SW480 (cell line): Measurements from ENCODE around the gene APOL2.
"Not testable (repeated sequence)": the region's sequence is repeated elsewhere in the genome, so short reads cannot be mapped to it uniquely, and the experiment has no call there.

Experiments
- DNase-seq: peaks from one replicate; pipeline ENCODE4 v3.0.0-alpha.2; 2016; ENCODE audit warnings: low spot score

APOL2 gene

GRCh38 chr22:36243986-36244385 is 4.7 kb upstream of the APOL2 start:
- no peak for DNase-seq

GRCh38 chr22:36239150-36239400 is 252 bp downstream of the APOL2 start:
- DNase-seq: no peak

DNA sequence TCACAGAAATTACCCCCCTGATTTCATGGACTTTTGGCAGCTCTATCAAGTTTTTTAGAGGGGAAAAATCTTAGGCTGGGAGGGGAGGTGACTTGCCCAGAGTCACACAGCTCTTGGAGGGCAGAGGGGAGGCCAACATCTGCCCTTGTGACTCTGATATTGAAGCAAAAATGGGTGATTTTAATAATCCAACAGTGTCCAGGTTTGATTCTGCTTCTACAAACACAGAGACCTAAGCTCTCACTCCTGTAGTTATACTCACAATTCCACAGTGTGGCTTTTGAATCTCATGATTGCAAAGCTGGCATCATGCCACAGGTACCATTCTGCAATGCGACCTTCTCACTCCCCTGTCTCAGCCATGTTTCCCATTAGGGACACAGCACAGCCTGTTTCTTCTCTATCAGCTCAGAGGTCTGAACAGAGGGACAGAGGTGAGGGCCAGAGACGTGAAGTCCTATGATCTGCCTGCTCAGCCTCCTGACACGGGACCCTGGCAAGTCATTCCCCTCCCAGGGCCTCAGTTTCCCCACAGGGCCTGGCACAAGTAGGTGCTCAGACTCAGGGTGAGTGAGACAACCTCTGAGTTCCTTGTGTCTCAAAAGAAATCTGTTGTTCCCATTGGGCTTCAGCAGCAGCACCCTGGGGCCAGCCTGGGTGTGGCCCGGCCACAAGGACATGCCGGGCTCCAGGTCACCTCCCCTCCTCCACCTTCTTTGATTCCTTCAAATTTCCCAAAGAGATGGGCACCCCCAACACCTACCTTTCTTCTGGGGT is 766 bp downstream of the APOL2 start:
- no peak for DNase-seq

GRCh38 chr22:36237462-36238372 is 1.6 kb downstream of the APOL2 start:
- no peak for DNase-seq

DNA sequence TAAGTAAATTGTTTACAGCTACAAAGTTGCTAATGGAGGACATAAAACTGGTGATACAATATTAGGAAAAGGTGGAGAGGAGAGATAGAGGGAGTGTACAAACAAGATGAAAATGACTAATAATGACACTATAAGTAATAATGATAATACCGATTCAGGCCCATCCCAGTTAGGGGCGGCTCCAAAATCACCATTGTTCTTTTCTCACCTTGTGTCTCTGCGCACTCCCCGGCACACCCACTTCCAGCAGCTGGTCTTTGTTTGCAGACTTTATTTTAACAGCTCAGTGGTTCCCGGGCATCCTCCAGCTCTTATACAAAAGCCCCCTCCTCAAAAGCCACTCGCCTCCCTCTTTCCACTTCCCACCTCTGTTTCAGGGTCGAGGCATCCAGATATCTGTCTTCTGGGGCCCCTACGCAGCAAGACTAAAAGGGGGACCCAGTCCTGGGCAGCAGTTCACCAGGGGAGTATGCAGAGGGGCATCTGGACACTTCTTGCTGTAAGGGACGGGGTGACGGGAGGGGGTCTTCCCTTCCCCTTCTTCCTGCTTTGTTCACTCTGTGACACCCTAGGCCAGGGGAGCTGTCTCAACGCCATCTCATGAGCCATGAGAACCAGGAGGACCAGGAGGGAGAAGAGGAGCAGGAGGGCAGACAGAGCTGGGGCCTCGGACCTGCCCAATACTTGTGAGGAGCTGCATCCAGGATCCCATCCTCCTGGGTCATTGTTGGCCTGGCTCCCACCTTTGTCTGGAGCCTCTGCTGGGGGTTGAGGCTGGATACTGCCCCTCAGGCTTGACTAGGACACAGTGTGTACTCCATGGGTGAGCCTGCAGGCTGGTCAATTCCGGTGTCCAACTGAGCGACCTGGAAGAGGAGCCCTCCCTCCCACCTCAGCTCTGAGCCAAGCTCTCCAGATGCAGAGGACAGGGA is 2.7 kb downstream of the APOL2 start:
- no peak for DNase-seq

DNA sequence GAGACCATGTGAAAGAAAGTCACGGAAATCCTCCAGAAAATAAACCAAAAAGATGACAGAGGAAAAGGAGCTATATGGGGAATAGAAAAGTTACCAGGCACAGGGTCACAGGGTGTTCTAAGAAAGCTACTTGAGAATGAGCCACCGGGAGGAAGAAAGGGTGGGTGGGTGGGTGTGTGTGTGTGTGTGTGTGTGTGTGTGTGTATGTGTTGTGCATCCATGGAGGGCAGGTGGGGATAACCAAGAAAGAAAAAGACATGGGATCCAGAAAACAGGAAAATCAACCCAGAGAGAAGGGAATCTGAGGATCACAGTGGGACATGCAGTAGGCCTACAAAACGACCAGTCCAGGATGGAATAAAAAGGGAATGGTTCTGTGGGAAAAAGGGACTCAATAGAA is 3.7 kb downstream of the APOL2 start:
- DNase-seq: no peak

DNA sequence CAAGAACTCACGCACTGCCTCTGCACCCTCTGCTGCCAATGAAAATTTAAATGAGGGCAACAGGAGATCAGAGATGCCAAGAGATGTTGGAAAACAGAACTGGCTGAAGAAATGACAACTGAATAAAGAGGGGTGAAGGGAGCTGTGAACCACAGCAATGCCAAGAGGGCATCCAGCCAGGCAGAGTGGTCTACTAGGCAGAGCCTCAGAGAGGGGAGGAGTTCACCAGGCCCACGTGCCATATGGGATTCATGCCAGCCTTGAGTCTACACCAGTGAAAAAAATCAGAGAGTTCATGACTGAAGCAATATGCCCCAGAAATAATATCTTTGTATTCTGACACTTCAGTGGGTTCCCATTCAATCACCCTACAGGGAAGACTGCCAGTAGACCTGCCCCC is 4.4 kb downstream of the APOL2 start:
- no peak for DNase-seq

- no peak for DNase-seq
These were observed 5.1 kb downstream of the APOL2 start for GRCh38 chr22:36234213-36234612.

DNA sequence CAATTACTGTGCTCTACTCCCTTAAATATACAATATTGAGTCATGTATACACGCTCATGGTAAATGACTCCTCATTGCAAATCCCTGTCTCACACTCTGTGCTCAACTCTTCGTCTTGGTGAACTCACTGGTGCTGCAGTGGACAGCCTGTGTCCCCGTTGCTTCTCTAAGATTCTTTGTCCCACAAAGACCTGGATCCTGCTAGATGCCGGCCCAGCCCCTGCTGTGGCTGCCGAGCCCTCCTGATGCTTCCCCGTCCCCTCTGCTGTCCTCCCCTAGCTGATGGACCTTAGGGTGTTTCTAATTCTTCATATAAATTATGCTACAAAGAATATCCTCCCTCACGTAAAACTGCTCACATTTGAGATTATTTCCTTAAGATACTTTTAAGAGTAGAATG is 5.5 kb downstream of the APOL2 start:
- no peak for DNase-seq

DNA sequence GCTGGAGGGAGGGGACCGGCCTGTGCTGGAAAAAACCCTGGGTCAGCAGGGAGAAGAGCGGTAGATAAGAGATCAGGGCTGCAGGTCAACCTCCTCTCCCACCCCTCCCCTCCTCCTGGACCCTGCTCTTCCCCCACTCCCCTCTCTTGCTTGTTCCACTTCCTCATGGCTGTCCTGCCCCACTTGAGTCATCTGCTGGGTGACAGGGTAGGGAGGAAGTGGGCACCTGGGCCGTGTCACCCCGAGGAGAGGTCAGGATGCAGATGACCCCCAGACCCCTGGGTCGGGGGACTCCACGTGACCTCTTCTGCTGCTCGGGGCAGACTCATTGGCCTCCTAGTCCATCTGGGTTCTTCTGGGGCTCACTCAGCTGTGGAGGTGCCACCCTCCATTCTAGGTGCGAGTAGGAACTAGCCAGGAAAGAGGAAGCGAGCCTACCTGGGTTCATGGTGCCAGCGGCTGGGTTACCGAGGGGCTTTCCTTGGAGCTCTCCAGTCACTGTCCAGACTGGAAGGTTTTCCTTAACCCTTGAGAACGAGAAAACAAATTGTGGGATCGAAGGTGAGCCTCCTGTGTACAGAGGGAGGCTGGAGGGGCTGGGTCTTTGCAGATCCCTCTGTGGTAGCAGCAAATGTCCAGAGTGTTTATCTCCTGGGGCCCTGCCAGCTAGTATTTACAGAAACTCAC is 6.5 kb downstream of the APOL2 start:
- DNase-seq: no peak

GRCh38 chr22:36231051-36231450 is 8.3 kb downstream of the APOL2 start:
- not testable (repeated sequence) for DNase-seq

GRCh38 chr22:36229649-36230048 is 9.7 kb downstream of the APOL2 start:
- not testable (repeated sequence) for DNase-seq

GRCh38 chr22:36228944-36229343 is 10.4 kb downstream of the APOL2 start:
- no peak for DNase-seq

DNA sequence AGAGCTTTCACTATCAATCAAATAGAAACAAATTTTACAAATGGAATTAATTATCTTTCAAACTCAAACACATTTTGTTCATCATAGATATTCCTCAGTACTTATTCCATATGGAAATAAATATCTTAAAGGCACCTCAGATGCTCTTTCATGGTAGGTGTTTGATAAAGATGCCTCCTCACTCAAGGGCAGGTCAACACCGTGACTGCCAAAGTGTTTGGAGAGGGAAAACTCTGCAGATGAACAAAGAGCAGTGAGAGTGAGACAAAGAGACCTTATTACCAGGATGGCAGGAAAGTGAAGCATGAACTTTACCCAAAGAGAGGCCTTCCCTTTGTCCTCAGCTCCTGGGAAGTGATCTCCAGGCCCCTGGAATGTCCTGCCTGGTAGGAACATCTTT is 11.0 kb downstream of the APOL2 start:
- not testable (repeated sequence) for DNase-seq

- DNase-seq: no peak
These were observed 11.5 kb downstream of the APOL2 start for GRCh38 chr22:36227806-36228205.

- DNase-seq: no peak
These were observed 11.9 kb downstream of the APOL2 start for GRCh38 chr22:36227396-36227795.

DNA sequence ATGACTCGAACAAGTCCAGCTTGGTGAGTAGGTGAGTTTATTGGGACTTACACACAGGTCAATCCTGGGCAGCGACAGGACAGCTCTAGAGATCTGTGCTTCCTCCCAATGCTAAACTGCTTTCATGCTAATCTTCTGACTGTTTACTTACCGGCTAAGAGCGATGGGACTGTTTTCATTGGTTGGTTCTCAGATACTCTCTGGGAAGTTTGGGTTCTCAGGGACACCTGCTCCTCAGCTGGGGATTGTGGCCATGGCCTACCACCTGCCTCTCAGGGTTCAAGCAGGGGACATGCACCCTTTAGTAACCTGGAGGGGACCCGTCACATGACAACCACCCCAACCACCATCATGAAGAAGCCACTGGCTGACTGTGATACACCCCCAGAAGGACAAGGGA is 13.1 kb downstream of the APOL2 start:
- no peak for DNase-seq

GRCh38 chr22:36225333-36225922 is 13.9 kb downstream of the APOL2 start:
- DNase-seq: no peak

DNA sequence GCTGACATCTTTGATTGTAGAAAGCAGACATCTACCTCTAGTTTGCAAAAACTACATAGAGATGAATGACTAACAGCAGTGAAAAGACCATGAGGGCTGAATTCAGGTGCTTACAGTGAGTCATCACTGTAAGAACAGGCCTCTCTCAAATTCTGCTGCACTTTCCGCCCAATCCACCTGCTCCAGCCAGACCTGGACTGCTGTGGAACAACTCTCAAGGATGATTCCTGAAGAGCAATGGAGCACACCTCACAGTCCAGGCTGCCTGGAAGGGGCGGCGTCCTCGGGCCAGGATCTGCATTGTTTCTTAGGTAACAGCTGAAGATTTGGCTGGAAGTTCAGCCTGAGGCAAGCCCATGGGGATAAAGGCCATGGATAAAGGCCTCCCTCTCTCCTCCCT is 15.1 kb downstream of the APOL2 start:
- DNase-seq: no peak

DNA sequence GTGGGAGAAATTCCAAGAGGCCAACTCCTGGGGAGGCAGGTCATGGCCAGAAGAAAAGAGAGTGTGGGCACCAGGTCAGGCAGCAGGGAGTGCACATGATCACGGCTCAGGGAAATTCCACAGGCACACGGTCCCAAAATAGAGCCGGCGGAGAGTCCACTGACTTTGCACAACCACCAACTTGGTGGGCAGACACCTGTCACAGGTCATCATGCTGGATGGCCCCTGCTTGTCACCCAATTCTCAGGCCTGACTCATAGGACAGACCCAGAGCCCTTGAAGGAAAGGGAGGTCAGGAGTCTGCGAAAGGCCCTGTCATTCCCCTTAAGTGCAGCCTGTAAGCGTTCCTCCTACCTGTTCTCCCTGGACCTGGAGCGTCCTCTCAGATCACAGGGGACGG is 15.8 kb downstream of the APOL2 start:
- DNase-seq: no peak

DNA sequence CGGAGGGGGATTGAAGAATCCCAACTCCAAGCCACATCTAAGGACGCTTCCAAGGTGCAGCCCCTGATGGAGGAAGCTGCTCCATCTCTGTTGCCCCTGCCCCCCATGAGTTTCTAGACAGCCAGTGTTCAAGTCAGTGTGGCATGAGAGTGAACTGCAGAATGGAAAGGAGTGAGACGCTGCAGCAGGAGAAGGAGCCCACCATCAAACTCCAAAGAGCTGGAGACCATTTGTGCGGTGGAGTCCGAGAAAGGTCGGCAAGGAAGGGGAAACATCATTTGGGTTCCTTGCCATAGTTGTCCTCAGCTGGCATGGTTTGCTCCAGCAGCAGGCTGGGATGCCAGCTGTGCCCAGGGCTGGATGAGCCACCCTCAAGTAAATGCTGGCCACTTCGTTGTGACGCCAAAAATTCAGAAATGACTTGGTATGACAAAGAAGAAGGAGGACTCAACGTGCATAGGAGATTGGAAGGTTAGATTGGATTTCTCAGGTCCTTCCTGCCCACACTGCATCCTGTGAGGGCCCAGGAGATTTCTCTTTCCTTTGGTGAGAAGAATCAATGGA is 16.4 kb downstream of the APOL2 start:
- DNase-seq: no peak
